Progenitor cell of endocrine pancreas (in vitro differentiated cells): Measurements from ENCODE around the gene ZNF766. TPM values are rescaled to one million over a fixed set of nuclear protein-coding genes. Genes with fewer than 3 reads are reported as not detected.
"Not testable (repeated sequence)": the region's sequence is repeated elsewhere in the genome, so short reads cannot be mapped to it uniquely, and the experiment has no call there.

Experiments used
- DNase-seq: peaks from one replicate; pipeline ENCODE4 v3.0.0; 2021; ENCODE audit warnings: low spot score; ENCODE audit not compliant: unreplicated experiment
- H3K27ac Mint-ChIP-seq: 2 replicates; pipeline ENCODE4 v1.8.0; 2021; ENCODE audit warnings: mild to moderate bottlenecking, moderate library complexity, mixed read lengths
- H3K27me3 Mint-ChIP-seq: 2 replicates; pipeline ENCODE4 v1.8.0; 2021; ENCODE audit warnings: mixed read lengths
- H3K36me3 Mint-ChIP-seq: 2 replicates; pipeline ENCODE4 v1.8.0; 2022; ENCODE audit warnings: mixed read lengths; ENCODE audit not compliant: insufficient read depth
- H3K4me1 Mint-ChIP-seq: 2 replicates; pipeline ENCODE4 v1.8.0; 2021; ENCODE audit warnings: low read depth, mixed read lengths
- H3K4me3 Mint-ChIP-seq: 2 replicates; pipeline ENCODE4 v1.8.0; 2021; ENCODE audit warnings: low read depth, mild to moderate bottlenecking, moderate library complexity, mixed read lengths
- H3K9me3 Mint-ChIP-seq: 2 replicates; pipeline ENCODE4 v1.8.0; 2021; ENCODE audit warnings: low read depth, mixed read lengths
- total RNA-seq: library from RNA; stranded (reverse); gene quantifications from 2 replicates; pipeline ENCODE4 v1.2.1, GENCODE V29; 2021
- TF ChIP-seq, protein P1 (sequence below): fragments of 200-600 bp; sonication (generic); IDR thresholded peaks from one replicate; pipeline ENCODE4 v1.5.0; 2021; ENCODE audit warnings: antibody characterized with exemption, mild to moderate bottlenecking; ENCODE audit not compliant: unreplicated experiment

ZNF766 gene
- total RNA-seq, 1 donor from 2014 or later: 29.4 TPM

DNA sequence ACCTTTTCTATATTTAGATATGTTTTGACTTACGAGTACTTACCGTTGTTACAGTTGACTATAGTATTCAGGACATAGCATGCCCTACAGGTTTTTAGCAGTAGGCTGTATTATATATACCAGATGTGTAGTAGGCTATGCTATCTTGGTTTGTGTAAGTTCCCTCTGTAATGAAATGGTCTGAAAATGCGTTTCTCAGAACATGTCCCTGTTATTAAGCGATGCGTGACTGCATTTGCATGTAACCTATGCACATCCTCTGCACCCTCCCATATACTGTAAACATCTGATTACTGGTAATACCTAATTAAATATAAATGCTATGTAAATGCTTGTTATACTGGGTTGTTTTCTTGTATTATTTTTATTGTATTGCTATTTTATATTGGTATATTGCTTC, 6.6 kb downstream of the ZNF766 start:
- H3K9me3 Mint-ChIP-seq: peaks cover 16% of the 10 kb centered on the region
- H3K4me1 Mint-ChIP-seq: peaks cover 7% of the 10 kb centered on the region
- DNase-seq: no peak
- TF ChIP-seq, protein P1, sequence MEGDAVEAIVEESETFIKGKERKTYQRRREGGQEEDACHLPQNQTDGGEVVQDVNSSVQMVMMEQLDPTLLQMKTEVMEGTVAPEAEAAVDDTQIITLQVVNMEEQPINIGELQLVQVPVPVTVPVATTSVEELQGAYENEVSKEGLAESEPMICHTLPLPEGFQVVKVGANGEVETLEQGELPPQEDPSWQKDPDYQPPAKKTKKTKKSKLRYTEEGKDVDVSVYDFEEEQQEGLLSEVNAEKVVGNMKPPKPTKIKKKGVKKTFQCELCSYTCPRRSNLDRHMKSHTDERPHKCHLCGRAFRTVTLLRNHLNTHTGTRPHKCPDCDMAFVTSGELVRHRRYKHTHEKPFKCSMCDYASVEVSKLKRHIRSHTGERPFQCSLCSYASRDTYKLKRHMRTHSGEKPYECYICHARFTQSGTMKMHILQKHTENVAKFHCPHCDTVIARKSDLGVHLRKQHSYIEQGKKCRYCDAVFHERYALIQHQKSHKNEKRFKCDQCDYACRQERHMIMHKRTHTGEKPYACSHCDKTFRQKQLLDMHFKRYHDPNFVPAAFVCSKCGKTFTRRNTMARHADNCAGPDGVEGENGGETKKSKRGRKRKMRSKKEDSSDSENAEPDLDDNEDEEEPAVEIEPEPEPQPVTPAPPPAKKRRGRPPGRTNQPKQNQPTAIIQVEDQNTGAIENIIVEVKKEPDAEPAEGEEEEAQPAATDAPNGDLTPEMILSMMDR: no peak
- no peaks in the 10 kb centered on the region for H3K27me3 Mint-ChIP-seq
- H3K36me3 Mint-ChIP-seq: peaks cover 40% of the 10 kb centered on the region
- H3K4me3 Mint-ChIP-seq: no peak overlapping the region
- no peak overlapping the region for H3K27ac Mint-ChIP-seq

DNA sequence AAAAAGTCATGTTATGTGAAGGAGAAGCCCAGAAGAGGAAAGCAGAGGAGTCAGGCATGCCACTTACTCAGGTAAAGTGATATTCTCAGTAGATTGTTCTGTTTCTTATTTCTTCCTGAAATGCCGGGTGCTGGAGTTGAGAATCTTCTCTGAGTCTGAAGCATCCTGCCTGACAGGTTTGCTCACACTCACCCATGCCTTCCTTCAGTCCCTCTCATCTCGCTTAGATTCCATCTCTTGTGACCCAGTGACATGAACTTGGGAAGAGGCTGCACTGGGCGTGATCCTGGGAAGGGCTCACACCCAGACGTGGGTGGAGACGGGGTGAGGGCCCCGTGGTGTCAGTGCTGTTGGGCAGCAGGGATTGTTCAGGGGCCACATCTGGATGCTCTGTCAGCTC, 8.1 kb downstream of the ZNF766 start:
- TF ChIP-seq, protein P1: no peak
- Mint-ChIP-seq H3K36me3 (peaks cover 39% of the 10 kb centered on the region), H3K27me3 (no peaks in the 10 kb centered on the region), H3K9me3 (peaks cover 16% of the 10 kb centered on the region), H3K27ac (peak overlapping the region; percentile 16), H3K4me1 (no peaks in the 10 kb centered on the region), H3K4me3 (no peak overlapping the region)
- no peak for DNase-seq

DNA sequence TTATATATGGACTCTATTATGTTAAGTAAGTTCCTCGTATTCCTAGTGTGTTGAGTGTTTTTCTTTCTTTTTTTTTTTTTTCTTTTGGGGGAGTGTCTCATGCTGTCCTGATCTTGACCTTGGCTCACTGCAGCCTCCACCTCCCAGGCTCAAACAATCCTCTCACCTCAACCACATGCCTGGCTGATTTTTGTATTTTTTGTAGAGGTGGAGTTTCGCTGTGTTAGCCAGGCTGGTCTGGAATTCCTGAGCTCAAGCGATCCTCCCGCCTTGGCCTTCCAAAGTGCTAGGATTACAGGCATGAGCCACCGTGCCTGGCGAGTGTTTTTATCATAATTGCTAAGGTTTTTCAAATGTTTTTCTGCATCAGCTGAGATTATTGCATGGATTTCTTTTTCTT, 16.9 kb downstream of the ZNF766 start:
- no peak overlapping the region for H3K27ac Mint-ChIP-seq
- TF ChIP-seq, protein P1: no peak
- peaks cover 44% of the 10 kb centered on the region for H3K36me3 Mint-ChIP-seq
- H3K4me1 Mint-ChIP-seq: no peaks in the 10 kb centered on the region
- H3K4me3 Mint-ChIP-seq: no peak overlapping the region
- no peaks in the 10 kb centered on the region for H3K27me3 Mint-ChIP-seq
- no peak for DNase-seq
- H3K9me3 Mint-ChIP-seq: no peaks in the 10 kb centered on the region

DNA sequence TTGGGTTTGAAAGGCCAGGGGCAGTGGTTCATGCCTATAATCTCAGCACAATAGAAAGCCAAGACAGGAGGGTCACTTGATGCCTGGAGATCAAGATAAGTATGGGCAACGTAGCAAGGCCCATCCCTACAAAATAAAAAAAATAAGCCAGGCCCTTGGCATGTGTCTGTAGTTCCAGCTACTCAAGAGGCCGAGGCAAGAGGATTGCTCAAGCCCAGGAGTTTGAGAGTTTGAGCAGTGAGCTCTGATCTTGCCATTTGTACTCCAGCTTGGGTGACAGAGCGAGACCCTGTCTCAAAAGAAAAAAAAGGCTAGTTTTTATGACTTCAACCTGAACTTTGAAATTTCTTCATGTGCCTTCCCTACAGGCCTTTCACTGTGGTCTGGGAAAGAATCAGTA, 22.4 kb downstream of the ZNF766 start:
- no peaks in the 10 kb centered on the region for H3K27me3 Mint-ChIP-seq
- DNase-seq: no peak
- no peak overlapping the region for H3K4me3 Mint-ChIP-seq
- H3K36me3 Mint-ChIP-seq: peaks cover 36% of the 10 kb centered on the region
- TF ChIP-seq, protein P1: no peak
- H3K4me1 Mint-ChIP-seq: peaks cover 2% of the 10 kb centered on the region
- H3K27ac Mint-ChIP-seq: no peak overlapping the region
- H3K9me3 Mint-ChIP-seq: no peaks in the 10 kb centered on the region

DNA sequence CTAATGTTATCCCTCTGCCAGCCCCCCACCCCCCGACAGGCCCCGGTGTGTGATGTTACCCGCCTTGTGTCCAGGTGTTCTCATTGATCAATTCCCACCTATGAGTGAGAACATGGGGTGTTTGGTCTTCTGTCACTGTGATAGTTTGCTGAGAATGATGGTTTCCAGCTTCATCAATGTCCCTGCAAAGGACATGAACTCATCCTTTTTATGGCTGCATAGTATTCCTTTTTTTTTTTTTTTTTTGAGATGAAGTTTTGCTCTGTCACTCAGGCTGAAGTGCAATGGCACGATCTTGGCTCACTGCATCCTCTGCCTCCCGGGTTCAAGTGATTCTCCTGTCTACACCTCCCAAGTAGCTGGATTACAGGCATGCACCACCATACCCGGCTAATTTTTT, 23.6 kb downstream of the ZNF766 start:
- H3K36me3 Mint-ChIP-seq: peaks cover 36% of the 10 kb centered on the region
- H3K4me1 Mint-ChIP-seq, H3K9me3 Mint-ChIP-seq, H3K4me3 Mint-ChIP-seq, H3K27ac Mint-ChIP-seq, DNase-seq, H3K27me3 Mint-ChIP-seq: not testable (repeated sequence)

DNA sequence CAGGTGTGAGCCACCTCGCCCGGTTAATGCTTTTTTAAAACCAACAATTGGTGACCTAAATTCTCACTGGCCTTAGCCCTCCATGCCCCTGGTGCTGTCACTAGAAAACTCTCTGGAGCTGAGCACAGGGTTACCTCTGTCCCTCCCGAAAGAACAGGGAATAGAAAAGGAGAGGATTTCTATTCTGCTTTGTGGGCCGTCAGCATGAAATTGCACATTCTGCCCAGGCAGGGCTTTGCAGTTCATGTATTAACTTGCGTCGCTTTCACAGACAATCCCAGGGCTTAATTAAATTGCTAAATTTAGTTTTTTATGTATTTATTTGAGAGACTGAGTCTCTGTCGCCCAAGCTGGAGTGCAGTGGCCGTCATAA, 27.0 kb downstream of the ZNF766 start:
- Mint-ChIP-seq H3K27ac (peak overlapping the region; percentile 84), H3K9me3 (peaks cover 10% of the 10 kb centered on the region), H3K36me3 (peaks cover 48% of the 10 kb centered on the region), H3K4me1 (peaks cover 12% of the 10 kb centered on the region), H3K4me3 (peak overlapping the region; percentile 87), H3K27me3 (no peaks in the 10 kb centered on the region)
- no peak for DNase-seq
- TF ChIP-seq, protein P1: no peak
